ENCODE results near the gene ATP1B1. TPM values are rescaled to one million over a fixed set of nuclear protein-coding genes. Genes with fewer than 3 reads are reported as not detected.

Gene ATP1B1
- total RNA-seq, 1 donor from 2014 or later = 25.2 TPM

DNA sequence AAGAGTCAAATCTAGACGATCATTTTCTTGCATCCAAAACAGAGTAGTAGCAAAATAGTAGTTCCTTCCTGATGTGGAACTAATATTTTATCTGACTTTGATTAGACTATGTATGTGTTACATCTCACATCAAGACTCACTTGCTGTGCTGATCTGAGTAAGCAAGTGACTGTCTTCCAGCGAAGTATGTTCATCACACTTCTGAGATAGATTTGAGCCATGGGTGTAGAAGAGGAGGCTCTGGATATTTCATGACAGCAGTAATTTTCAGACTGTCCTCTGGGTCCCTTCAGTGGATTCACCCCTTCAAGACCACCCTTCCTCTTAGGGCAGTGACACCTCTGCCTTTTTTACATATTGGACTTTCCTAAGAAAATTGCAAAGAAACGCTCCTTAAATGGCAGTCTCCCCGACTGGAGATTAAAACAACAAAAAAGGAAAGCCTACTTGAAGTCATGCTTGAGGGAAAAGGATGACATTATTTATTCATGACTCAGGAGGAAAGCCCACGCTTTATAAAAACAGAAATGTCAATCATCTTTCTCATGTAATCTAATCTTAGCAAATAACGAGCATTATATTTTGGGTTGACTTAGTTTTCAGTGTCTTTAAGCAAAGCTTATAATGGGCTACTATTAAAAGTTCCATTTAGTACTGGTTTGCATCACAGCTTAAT, 22.8 kb downstream of the ATP1B1 start:
- no peak overlapping the region for H3K4me3 Mint-ChIP-seq
- no peak overlapping the region for H3K27ac Mint-ChIP-seq (ENCODE audit: unreplicated experiment)
- peaks cover 26% of the 10 kb centered on the region for H3K36me3 Mint-ChIP-seq (ENCODE audit: low read depth)
- no peaks in the 10 kb centered on the region for H3K4me1 Mint-ChIP-seq
- H3K9me3 Mint-ChIP-seq = no peaks in the 10 kb centered on the region
- DNase-seq (ENCODE audit: low read depth, low spot score) = no peak
- TF ChIP-seq, protein P1, sequence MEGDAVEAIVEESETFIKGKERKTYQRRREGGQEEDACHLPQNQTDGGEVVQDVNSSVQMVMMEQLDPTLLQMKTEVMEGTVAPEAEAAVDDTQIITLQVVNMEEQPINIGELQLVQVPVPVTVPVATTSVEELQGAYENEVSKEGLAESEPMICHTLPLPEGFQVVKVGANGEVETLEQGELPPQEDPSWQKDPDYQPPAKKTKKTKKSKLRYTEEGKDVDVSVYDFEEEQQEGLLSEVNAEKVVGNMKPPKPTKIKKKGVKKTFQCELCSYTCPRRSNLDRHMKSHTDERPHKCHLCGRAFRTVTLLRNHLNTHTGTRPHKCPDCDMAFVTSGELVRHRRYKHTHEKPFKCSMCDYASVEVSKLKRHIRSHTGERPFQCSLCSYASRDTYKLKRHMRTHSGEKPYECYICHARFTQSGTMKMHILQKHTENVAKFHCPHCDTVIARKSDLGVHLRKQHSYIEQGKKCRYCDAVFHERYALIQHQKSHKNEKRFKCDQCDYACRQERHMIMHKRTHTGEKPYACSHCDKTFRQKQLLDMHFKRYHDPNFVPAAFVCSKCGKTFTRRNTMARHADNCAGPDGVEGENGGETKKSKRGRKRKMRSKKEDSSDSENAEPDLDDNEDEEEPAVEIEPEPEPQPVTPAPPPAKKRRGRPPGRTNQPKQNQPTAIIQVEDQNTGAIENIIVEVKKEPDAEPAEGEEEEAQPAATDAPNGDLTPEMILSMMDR (conservative IDR thresholded peaks at IDR 0.05) = no peak
- H3K27me3 Mint-ChIP-seq (ENCODE audit: low read depth) = no peaks in the 10 kb centered on the region

DNA sequence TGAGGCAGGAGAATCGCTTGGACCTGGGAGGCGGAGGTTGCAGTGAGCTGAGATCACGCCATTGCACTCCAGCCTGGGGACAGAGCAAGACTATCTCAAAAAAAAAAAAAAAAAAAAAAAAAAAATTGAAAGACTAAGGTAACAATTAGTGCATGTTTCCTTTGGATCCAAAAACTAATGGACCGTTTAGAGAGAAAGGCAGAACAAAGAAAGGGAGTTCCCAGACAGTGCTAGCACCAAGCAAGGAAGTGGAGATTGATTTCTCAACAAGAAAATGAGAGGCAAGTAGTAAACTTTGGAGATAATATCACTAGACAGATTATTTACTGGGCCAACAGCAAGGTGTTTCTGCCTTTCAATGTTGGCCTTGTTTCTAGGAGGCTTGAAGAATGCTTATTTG, 24.2 kb downstream of the ATP1B1 start:
- H3K36me3 Mint-ChIP-seq (ENCODE audit: low read depth) = peaks cover 24% of the 10 kb centered on the region

DNA sequence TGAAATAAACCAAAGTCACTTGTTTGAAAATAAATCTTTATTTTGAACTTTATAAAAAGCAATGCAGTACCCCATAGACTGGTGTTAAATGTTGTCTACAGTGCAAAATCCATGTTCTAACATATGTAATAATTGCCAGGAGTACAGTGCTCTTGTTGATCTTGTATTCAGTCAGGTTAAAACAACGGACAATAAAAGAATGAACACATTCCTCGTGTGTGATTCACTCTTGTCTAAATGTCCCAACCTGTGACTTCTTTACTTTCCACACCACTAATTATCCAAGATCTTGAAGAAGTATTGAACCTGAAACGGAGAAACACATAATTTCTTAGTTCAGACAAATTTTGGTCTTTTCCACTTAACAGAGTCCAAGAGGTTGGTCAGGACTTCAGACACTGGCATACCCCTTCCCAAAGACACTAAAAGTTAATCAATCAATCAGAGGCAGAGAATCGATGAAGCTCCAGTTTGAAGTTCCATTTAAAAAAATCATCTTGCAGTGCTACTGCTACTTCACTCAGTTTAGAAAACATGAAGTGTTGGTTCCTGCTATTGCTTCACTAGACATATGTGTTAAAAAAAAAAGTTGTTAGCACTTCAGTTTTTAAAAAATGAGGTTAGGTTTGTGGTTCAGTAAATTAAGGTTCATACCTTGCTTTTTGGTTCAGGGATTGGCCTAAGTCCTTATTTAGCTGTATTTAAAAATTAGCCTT, 26.2 kb downstream of the ATP1B1 start:
- DNase-seq (ENCODE audit: low read depth, low spot score) = no peak
- Mint-ChIP-seq H3K4me1 (no peaks in the 10 kb centered on the region), H3K9me3 (no peaks in the 10 kb centered on the region), H3K27ac (ENCODE audit: unreplicated experiment) (no peak overlapping the region), H3K4me3 (no peak overlapping the region), H3K27me3 (ENCODE audit: low read depth) (no peaks in the 10 kb centered on the region), H3K36me3 (ENCODE audit: low read depth) (peaks cover 24% of the 10 kb centered on the region)
- TF ChIP-seq, protein P1 (conservative IDR thresholded peaks at IDR 0.05) = no peak

More for the DNA sequence above, 24.2 kb downstream of the ATP1B1 start:
- H3K27ac Mint-ChIP-seq (ENCODE audit: unreplicated experiment) = no peak overlapping the region
- H3K4me3 Mint-ChIP-seq = no peak overlapping the region
- H3K4me1 Mint-ChIP-seq = no peaks in the 10 kb centered on the region
- TF ChIP-seq, protein P1 (conservative IDR thresholded peaks at IDR 0.05) = no peak
- H3K27me3 Mint-ChIP-seq (ENCODE audit: low read depth) = no peaks in the 10 kb centered on the region
- no peak for DNase-seq (ENCODE audit: low read depth, low spot score)
- H3K9me3 Mint-ChIP-seq = no peaks in the 10 kb centered on the region

DNA sequence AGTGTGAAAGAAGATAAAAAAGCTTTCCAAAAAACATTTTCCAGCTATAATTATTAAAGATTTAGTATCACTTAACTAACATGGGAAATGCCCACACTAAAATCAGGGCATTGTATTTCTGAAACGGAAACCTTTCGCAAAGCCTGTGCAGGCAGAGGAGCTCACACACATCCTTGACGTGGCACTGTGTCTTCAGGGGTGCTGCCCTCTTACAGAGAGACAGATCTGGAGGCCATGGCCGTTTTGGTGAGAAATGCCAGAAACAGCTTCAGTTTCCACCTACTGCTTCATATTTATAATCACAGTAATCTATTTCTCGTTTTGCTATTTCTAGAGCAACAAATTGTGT, 26.7 kb downstream of the ATP1B1 start:
- TF ChIP-seq, protein P1 (conservative IDR thresholded peaks at IDR 0.05) = no peak
- no peak for DNase-seq (ENCODE audit: low read depth, low spot score)
- no peaks in the 10 kb centered on the region for H3K4me1 Mint-ChIP-seq
- H3K27me3 Mint-ChIP-seq (ENCODE audit: low read depth) = no peaks in the 10 kb centered on the region
- H3K4me3 Mint-ChIP-seq = no peak overlapping the region
- H3K36me3 Mint-ChIP-seq (ENCODE audit: low read depth) = peaks cover 20% of the 10 kb centered on the region
- H3K9me3 Mint-ChIP-seq = no peaks in the 10 kb centered on the region
- H3K27ac Mint-ChIP-seq (ENCODE audit: unreplicated experiment) = no peak overlapping the region

DNA sequence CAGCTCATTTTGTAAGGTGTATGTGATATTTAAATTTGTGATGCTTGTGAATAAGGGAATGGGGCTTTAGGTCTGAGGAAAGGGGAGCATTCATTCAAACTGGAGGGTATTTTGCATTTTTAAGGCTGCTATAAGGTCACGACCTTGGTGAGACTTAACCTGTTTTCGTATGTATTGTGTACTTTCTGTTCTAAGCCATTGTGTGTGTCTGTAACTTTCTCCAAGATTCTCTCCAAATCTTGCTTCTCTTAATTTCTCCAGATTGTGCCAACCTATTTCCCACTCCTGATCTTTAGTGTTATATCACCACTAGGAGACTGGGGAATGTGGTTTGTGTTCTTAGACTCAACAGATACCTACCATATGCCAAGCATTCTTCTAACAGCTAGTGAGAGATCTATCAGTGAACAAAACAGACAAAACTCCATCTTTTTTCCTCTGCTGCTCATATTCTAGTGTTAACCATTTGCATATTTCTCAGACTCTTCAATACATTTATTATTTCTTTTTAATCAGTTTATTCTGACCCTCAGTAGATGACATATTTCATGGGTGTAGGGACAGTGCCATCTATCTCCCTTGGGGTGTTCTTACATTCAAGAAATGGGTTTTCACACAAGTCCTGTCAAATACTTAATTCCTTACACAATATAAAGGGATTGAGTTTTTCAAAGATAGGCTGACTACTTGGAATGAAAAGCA, 27.5 kb downstream of the ATP1B1 start:
- TF ChIP-seq, protein P1 (conservative IDR thresholded peaks at IDR 0.05) = no peak
- DNase-seq (ENCODE audit: low read depth, low spot score) = no peak
- H3K27me3 Mint-ChIP-seq (ENCODE audit: low read depth) = no peaks in the 10 kb centered on the region
- H3K27ac Mint-ChIP-seq (ENCODE audit: unreplicated experiment) = no peak overlapping the region
- peaks cover 13% of the 10 kb centered on the region for H3K36me3 Mint-ChIP-seq (ENCODE audit: low read depth)
- H3K9me3 Mint-ChIP-seq = no peaks in the 10 kb centered on the region
- no peak overlapping the region for H3K4me3 Mint-ChIP-seq
- no peaks in the 10 kb centered on the region for H3K4me1 Mint-ChIP-seq

Data from neural crest cell (in vitro differentiated cells).